Measurements from ENCODE around the gene ALDH3B2.
A peak's percentile ranks its signal among the peaks of the same experiment; 100 is the strongest.
"Not testable (repeated sequence)": the region's sequence is repeated elsewhere in the genome, so short reads cannot be mapped to it uniquely, and the experiment has no call there.

Gene ALDH3B2, protein sequence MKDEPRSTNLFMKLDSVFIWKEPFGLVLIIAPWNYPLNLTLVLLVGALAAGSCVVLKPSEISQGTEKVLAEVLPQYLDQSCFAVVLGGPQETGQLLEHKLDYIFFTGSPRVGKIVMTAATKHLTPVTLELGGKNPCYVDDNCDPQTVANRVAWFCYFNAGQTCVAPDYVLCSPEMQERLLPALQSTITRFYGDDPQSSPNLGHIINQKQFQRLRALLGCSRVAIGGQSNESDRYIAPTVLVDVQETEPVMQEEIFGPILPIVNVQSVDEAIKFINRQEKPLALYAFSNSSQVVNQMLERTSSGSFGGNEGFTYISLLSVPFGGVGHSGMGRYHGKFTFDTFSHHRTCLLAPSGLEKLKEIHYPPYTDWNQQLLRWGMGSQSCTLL

DNA sequence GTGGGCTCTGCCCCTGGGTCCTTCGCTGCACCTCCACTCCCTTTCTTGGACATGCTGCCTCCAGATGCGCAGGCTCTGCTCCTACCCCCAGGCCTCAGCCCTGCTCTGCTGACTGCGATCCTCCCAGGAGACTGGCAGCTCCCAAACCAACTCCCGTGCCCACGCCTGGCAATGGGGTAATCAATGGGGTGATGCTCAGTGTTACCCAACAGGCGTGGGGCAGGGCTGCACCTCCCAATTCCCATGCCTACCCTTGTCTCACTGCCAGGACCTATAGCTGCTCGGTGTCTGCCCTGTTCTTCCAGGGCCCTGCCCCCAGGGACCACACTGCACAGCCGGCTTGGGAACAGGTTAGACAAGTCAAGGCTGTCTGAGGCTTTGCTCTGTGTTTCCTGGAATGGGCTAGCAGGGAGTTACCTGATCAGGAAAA, at the start of gene ALDH3B2:
Gene ALDH3B2, minus strand, starts transcription at position 182 of the 430 bp plus-strand sequence. CDS start 7,688 bp downstream, outside the sequence.
- DNase-seq (ENCODE audit: low read depth), result no peak

DNA sequence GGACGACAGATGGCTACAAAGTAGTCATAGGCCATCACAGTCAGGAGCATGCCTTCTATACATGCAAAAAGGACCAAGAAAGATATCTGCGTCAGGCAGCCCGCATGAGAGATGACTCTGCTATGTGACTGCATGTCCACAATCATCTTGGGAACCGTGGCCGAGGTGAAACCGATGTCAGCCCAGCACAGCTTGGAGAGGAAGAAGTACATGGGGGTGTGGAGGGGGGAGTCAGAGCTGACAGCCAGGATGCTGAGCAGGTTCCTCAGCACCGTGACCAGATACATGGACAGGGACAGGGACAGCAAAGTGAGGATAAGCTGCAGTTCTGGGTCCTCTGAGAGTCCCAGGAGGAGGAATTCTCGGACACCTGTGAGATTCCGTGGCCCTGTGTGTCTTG, 48.6 kb upstream of the ALDH3B2 start:
- not testable (repeated sequence) for DNase-seq (ENCODE audit: low read depth)

DNA sequence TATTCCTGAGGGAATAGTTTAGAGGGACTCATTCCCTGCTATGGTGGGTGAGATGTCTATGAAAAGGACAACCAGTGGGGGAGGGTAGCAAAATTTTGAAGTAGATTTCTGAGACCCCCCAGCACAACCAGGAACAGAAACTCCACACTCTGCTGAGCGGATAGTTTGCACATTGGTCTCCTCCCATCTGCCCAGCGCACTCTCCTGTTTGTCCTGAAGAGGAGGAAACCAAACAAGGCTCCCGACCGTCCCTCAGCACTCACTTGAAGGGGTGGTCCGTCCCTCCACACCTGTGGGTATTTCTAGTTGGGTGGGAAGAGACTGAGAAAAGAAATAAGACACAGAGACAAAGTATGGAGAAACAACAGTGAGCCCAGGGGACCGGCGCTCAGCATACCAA, 41.8 kb upstream of the ALDH3B2 start:
- not testable (repeated sequence) for DNase-seq (ENCODE audit: low read depth)

DNA sequence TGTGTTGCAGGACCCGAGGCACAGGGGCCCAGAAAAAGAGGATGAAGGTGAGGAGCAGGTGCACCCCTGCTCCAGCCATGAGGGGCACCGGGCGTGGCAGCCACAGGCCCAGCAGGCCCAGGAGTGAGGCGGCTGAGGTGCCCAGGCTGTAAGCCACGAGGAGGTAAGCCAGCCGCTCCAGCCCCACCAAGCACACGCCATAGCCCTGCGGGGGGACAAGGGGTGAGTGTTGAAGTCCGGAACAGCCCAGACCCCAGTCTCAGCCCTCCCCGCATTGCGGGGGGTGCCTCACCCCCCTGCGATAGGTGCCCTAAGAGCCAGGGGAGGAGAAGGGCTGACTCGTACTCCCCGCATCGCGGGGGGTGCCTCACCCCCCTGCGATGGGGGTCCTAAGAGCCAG, 41.4 kb upstream of the ALDH3B2 start:
- DNase-seq (ENCODE audit: low read depth), result not testable (repeated sequence)

DNA sequence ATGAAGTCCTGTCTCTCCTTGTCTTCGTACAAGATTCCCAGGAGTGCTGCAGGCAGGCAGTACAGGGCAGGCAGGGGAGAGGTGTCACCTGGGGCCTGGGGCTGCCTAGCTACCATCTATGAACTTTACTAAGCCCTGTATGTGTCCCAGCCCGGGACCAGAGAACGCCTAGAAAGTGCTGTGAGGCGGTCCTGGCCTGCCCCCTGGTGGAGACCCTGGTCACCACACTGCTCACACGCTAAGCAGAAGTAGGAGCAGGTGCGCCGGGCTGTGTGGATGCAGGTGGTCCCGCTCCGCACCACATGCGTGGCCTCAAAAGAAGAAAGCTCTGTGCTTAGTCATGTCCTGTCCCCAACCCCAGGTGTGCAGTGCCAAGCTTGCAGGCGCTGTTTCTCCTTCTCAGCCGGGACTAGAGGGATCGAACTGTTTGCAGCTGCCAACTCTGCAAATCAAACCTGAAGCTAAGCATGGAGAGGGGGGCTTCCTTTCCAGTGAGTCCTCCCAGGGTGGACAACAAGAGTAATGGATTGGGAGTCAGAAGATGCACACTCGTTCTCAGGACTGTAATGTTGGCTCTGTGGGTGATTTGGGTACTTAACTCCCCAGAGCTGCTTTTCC, 39.6 kb upstream of the ALDH3B2 start:
- DNase-seq (ENCODE audit: low read depth), result peak; percentile 34

DNA sequence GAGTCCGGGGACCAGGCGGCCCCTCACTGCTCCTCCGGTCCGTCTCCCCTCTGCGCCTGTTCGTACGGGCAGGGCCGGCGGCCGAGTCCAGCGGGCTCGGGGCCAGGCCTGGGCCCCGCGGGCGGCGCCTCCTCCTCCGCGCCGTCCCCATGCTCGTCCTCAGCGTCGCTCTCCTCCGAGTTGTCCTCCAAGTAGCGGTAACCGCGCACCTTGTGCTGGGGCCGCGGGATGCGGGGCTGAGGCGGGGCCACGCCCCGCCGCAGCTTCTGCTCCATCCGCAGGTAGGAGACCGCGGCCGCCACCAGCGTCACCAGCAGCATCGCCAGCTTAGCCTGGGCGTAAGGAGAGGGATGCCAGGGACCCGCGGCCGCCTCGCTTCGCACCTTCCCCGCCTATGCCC, 37.3 kb upstream of the ALDH3B2 start:
- not testable (repeated sequence) for DNase-seq (ENCODE audit: low read depth)

DNA sequence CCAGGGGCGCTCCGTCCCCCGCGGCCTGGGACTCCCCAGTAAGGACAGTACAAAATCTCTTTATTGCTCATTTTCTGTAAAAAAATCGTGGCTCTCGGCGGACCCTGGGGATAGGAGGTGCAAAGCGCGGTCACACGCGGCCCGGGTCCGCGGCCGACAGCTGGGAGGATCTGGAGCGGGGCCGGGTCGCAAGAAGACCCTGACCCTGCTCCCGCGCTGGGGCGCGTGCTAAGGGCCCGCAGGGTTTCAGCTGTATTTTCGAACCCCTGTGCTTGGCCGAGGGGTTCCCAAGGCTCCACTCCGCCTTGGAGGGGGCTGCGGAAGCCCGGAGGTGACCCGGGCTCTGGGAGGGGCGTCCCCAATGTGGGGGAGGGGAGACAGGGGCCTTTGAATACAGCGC, 36.8 kb upstream of the ALDH3B2 start:
- not testable (repeated sequence) for DNase-seq (ENCODE audit: low read depth)

DNA sequence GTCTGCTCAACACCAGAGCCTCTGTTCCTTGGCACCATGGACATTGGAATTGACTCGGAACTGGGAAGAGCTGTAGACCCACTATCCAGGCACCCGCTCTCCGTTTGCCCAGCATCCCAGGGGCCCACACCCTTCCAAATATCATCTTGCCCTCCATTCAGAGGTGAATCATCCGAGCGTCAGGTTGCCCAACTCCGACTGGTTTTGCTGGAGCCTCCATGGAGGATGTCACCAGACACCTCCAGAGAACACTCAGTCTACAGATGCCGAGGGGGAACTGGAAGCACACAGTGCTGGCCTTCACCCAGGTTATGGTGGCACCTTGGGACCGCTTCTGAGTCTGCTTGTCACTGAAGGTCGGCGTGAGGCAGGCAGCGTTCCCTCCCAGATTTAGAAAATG, 35.4 kb upstream of the ALDH3B2 start:
- DNase-seq (ENCODE audit: low read depth), result not testable (repeated sequence)

DNA sequence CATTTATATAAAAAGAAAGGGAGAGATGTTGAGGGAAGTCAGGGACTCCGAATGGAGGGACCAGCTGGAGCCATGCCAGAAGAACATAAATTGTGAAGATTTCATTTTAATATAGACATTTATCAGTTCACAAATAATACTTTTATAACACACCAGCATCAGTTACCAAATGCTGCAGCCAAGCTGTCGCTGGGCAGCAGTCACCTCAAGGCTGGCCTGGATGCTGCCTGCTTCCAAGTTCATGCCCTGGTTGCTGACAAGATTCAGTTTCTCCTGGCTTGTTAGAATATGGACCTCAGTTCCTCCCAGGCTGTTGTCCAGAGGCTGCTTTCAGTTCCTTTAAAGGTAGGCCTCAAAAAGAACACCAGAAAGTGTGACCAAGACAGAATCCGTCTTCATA, 30.8 kb upstream of the ALDH3B2 start:
- no peak for DNase-seq (ENCODE audit: low read depth)

DNA sequence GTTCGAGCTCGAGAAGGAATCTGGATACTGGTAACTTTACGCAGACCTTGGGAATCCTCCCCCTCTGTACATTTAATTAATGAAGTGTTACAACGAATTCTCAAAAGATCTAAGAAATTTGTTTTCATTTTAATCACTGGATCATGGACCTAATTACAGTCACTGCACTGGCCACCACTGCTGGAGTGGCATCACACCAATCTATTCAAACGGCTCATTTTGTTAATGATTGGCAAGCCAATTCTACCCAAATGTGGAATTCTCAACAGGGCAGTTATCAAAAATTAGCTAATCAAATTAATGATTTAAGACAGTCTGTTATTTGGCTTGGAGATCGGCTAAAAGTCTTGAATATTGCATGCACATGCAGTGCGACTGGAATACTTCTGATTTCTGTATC, 30.1 kb upstream of the ALDH3B2 start:
- DNase-seq (ENCODE audit: low read depth), result no peak

DNA sequence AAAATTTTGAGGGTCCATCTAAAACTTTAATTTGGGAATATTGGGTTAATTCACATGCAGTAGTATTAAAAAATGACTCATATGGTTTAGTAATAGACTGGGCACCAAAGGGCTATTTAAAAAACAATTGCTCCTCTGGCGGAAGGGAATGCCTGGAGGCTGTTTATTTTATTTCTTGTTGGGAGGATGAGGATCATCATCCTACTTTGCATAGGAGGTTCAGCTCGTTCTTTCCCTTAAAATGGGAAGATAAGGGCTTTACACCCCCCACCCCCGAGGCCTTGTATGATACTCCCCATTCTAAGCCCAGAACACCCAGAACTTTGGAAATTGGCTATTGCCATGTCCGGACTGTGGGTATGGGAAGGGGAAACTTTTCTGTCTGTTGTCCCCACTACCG, 29.3 kb upstream of the ALDH3B2 start:
- DNase-seq (ENCODE audit: low read depth), result not testable (repeated sequence)

DNA sequence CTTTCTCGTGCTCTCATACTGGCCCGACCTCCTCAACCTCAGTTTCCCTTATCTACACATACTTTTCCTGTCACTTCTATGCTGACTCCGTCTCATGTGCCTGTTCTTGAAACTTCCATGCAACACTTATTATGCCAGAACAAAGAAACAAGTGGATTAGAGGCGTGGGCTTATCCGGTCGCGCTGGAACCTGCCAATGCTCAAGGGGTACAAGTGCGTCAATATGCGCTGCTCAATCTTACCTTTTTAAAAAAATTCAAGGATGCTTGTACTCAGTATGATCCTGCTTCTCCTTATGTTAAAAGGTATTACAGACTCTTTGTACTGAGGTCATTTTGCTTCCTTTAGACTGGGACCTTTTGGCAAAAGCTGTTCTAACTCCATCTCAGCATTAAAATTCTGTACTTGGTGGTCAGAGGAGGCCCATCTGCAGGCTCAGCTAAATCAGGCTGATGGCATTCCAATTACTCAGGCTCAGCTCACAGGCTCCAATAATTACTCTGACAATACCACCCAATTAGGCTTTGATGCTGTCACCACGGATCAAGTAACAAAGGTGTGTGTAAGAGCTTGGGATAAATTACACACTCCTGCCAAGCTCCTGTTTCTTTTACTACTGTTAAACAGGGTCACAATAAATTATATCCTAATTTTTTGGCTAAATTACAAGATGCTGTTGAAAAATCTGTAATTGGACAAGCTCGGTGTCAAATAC, 26.3 kb upstream of the ALDH3B2 start:
- DNase-seq (ENCODE audit: low read depth), result no peak

DNA sequence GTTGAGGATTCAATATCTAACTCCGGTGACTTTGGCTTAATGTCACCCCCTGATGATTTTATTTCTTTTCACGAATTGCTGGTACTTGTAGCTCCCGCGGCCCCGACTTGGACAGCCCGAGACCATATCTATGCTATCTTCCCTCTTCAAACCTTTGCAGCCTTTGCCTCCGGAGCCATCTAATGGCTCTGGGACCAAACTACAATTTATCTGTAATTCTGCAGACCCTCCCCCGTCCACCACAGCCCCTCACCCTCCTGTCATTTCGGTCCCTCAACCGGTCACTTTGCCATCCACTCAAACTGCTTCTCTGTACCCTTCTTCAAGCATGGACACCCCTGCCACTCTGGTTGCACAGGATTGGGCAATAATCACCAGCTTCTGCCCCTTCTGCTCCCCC, 25.7 kb upstream of the ALDH3B2 start:
- DNase-seq (ENCODE audit: low read depth), result no peak

DNA sequence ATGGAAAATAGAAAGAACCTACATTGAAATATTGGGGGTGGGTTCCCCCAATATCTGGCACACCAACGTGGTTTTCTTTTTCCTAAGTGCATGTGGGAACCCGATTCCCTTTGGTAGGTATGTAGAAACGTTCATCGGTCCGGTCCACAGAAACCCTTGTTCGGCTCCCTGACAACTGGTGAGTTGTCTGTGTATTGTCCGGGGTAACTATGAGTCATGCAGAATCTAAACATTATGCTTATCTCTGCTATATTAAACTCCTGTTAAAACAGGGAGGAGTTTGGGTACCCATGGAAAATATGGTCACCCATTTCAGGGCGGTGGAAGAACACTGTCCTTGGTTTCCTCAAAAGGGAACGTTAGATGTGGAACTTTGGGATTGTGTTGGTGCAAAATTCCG, 25.1 kb upstream of the ALDH3B2 start:
- DNase-seq (ENCODE audit: low read depth), result no peak

DNA sequence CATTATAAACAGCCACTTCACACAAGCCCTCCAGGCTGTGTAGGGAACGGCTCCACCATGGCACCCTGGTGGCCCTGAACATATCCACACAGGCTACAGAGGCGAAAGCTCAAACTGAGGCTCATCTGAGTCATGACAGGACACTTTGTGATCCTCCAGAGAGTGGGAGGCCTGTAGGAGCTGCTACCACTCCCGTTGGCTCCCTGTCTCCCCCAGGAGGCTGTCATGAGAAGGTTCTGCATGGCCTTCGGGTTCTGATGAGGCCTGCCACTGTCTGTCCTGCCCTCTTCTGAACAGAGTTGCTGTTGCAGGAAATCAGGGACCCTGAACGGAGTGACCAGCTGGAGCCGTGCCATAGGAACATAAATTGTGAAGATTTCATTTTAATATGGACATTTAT, 23.8 kb upstream of the ALDH3B2 start:
- no peak for DNase-seq (ENCODE audit: low read depth)

DNA sequence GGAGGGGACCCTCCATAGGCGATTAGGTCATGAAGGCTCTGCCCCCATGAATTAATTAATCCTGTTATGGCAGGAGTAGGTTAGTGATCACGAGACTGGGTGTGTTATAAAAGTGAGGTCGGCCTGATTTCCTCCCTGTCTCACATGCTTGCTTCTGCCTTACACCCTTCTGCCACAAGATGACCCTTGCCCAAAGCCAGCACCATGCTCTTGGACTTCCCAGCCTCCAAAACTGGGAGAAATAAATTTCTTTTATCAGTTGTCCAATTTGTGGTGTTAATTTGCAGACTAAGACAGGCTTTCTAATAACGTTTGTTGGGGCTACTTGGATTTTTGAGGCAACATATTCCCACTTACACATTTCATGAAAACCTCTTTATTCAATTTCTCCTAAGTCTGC, 23.4 kb upstream of the ALDH3B2 start:
- DNase-seq (ENCODE audit: low read depth), result no peak

DNA sequence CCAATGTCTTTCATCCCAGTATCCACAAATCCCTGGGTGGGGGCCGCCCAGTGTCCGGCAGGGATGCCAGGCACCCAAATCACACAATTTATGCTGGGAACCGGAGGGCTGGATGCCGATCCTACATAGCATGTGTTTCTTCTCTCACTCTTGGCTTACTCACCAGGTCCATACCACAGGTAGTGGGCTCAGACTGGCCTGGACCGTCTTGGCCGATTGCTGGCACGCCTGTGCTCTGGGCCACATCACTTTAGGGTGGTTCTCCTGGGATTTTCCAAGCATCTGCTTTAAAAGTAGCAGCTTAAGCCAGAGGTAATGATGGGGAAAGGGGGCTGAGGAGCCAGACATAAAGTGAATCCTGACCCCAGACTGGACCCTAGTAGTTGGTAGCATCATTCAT, 22.6 kb upstream of the ALDH3B2 start:
- no peak for DNase-seq (ENCODE audit: low read depth)

DNA sequence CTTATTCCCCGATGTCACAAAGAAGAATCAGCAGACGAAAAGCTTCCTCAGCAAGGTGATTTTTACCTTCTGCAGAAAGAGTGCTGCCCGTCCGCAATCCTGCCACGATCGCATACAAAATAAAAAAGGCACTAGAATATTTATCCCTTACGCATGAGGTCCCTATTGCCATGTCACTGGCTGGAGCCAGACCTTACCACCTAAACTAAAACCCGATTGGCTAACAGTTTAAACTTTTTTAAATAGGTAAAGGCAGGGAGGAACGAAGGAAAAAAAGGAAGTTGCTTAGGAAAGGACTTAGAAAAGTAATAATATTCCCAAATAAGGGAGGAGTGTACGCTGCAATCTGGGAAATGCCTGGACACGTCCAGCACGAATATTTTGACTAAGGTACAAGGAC, 21.2 kb upstream of the ALDH3B2 start:
- no peak for DNase-seq (ENCODE audit: low read depth)

DNA sequence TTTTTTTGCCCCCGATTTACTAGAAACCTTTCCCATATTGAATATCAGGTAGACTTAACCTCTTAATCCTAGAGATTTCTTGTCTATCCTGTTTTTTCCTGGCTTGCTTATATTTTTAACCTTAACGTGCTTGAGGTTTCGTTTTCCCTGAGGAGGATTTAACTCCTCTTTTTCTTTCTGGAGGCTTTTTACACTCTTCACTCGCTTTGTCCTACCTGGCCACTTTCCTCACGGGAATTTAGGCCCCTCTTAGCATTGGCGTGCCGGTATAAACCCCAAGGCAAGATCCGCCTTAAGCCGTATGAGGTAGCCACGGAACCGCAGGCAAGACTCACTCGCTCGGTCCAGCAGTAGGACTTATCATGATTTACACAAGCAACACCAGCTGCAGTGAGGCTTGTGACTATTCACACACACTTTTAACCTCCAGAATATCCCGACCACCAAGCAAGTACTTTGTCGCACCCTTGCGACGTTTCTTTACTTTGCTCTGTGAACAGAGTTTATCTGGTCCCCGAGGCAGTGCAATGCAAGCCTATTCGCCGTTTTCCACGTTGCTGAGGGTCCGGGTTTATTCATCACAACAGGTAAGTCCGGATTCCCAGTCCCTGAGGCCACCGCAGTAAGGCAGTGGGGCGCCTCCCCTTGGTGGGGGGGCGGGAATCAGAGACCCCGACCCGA, 20.6 kb upstream of the ALDH3B2 start:
- DNase-seq (ENCODE audit: low read depth), result no peak

DNA sequence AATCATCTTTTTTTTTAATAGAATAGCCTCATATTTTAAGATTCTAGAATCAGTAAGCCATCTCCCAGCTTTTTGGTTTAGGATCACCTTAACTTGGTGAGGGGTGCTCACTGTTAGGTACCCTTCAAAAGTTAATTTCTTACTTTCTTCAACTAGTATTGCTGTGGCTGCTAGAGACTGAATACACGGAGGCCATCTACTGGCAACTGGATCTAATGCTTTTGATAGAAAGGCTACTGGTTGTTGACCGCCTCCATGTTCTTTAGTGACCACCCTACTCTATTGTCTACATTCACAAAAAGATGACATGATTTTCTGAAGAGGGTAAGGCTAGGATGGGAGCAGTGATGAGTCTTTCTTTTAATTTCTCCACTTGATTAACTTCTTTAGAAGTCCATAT, 16.7 kb upstream of the ALDH3B2 start:
- DNase-seq (ENCODE audit: low read depth), result no peak

DNA sequence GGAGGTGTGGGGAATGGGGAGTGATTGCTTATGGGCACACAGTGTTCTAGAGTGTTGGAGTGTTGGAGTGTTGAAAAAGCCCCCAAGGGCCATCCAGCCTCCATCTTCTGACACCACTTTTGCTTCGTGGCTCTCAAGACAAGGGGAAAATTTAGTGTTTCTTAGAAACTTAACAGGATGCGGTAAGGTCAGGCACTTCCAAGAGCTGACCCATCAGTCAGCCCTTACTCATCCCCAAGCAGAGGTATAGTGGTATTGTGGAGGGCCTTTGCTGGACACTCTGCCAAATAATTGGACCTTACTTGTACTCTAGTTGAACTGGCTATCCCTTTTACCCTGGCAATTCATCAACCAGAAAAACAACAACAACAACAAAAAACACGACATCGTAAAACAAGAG, 14.8 kb upstream of the ALDH3B2 start:
- no peak for DNase-seq (ENCODE audit: low read depth)

DNA sequence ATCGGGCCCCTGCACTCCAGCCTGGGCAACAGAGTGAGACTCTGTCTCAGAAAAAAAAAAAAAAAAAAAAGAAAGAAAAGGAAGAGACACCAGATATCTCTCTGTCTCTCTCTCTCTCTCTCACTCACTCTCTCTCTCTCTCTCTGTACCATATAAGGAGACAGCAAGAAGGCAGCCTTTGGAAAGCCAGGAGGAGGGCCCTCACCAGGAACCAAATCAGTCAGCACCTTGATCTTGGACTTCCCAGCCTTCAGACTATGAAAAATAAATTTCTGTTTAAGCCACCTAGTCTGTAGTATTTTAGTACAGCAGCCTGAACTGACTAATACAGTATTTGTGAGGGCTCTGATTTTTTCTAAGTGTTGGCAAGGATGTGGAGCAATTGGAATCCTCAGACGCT, 13.6 kb upstream of the ALDH3B2 start:
- no peak for DNase-seq (ENCODE audit: low read depth)
